GM19372 (cell line): ENCODE results near the gene RPS15.

Source experiments
- ATAC-seq: cut with Tn5 transposase; IDR thresholded peaks from one replicate; pipeline ENCODE4 v1.9.1; 2021; ENCODE audit warnings: mild to moderate bottlenecking, low read depth, moderate library complexity; ENCODE audit not compliant: unreplicated experiment

The RPS15 gene

GRCh38 chr19:1438035-1438932 is at the start of gene RPS15:
Gene RPS15, plus strand, starts transcription at chr19:1438396. Its CDS starts 30 bp downstream, at chr19:1438426.
- peak; percentile 80 for ATAC-seq

GRCh38 chr19:1388637-1389026 is 49.6 kb upstream of the RPS15 start:
- ATAC-seq: no peak

GRCh38 chr19:1389033-1389940 is 48.9 kb upstream of the RPS15 start:
- no peak for ATAC-seq

- no peak for ATAC-seq
Observed at GRCh38 chr19:1390890-1391423, 47.2 kb upstream of the RPS15 start.

- no peak for ATAC-seq
Observed at GRCh38 chr19:1392407-1392806, 45.8 kb upstream of the RPS15 start.

GRCh38 chr19:1392939-1393530 is 45.2 kb upstream of the RPS15 start:
- ATAC-seq: no peak

- no peak for ATAC-seq
Observed at GRCh38 chr19:1393841-1394240, 44.4 kb upstream of the RPS15 start.

GRCh38 chr19:1394252-1395193 is 43.7 kb upstream of the RPS15 start:
- ATAC-seq: no peak

GRCh38 chr19:1395194-1396018 is 42.8 kb upstream of the RPS15 start:
- no peak for ATAC-seq

GRCh38 chr19:1396019-1396767 is 42.0 kb upstream of the RPS15 start:
- ATAC-seq: no peak

- no peak for ATAC-seq
Observed at GRCh38 chr19:1396768-1397679, 41.2 kb upstream of the RPS15 start.

GRCh38 chr19:1397838-1398237 is 40.4 kb upstream of the RPS15 start:
- ATAC-seq: no peak

- no peak for ATAC-seq
Observed at GRCh38 chr19:1399079-1399478, 39.1 kb upstream of the RPS15 start.

- no peak for ATAC-seq
Observed at GRCh38 chr19:1399745-1400144, 38.5 kb upstream of the RPS15 start.

GRCh38 chr19:1400281-1401137 is 37.7 kb upstream of the RPS15 start:
- ATAC-seq: no peak
